GM18870 (cell line): ENCODE results near the gene EPB41L4A.

Experiments
- ATAC-seq: cut with Tn5 transposase; IDR thresholded peaks from one replicate; pipeline ENCODE4 v1.9.1; 2021; ENCODE audit warnings: moderate library complexity; ENCODE audit not compliant: unreplicated experiment

Gene EPB41L4A

DNA sequence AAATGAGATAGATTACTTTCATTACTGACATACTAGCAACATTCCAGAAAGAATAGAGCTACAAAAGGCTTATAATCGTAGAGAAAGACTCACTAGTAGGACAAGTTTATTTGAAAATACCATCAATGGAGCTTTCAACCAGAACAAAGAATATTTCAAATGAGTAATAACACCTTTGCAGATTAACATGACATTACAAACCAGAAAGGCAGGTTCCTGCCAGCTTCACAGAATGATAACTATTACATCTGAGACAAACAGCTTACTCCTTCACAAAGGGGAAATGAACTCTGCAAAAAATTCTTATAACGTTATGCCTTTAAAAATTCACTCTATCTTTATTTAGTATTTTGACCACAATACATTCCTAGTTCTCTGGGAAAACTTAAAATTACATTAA is 103.1 kb downstream of the EPB41L4A start:
- no peak for ATAC-seq

DNA sequence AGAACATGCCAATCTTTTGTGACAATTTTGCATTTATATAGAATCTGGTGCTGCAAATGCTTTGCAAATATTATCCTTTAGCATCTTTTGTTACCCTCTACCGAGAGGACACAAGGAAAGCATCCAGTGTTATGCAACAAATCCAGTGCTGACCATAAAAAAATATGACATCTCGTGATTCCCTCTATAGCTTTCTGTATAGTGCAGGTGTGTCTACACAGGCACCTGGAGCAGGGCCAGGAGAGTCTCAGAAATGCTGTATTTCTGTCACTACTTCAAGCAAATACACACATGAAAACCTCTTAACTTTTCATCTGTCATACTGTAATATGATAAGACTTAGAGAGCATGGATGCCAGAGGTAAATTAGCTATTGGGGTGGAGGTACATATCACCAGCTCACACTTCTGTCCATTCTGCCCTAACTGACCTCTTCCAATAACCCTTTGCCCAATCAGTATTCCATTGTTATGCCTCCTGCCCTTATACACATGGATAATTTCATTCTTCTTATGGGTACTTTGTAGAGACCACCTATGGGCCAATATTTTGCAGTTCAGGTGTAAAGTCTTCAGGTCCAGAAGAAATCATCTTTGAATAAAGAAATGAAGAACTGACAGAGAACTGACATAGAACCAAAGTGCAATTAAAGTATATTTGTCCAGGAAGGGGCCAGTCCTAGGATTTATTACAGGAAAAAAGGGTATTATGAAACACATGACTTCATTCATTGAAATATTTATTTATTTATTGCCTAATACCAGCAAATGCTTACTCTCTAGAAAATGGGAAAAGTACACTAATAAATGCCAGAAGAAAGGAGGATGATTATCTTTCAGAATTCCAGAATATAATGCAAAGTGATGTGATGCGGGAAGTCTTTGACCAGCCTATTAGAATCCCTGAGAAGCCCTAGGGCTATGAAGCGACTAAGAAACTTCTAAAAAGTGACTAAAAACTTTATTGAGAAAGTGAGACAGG is 106.5 kb downstream of the EPB41L4A start:
- ATAC-seq, result no peak

DNA sequence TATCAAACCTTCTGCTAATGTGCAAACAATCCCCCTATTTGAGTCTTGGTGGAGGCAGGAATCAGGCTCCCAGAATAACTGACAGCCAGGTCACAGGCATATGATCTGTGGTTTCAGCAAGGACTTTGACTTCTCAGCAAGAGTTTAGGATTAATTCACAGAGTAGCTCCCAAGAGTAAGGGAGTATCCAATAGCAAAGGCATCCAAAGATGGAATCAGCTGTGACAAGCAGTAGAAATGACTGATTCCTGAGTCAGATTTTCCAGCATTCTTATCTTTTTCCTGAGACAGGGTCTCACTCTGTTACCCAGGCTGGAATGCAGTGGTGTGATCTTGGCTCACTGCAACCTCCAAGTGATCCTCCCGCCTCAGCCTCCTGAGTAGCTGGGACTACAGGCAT is 108.3 kb downstream of the EPB41L4A start:
- no peak for ATAC-seq

DNA sequence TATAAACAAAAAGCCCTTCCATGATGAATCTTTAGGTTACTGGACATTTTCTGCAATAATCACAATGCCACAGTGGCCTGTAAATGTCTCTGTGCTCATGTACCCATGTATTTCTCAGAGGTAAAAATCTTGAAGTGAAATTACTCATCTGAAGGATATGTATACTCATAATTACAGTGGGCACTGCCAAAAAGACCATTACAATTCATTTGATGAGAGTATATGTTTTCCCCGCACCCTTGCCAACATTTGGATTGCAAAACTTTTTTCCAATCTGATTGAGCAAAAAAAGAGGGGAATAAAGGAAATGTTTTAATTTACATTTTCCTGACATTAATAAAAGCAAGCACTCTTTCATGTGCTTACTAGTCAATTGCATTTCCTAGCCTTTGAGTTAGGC is 110.5 kb downstream of the EPB41L4A start:
- no peak for ATAC-seq

DNA sequence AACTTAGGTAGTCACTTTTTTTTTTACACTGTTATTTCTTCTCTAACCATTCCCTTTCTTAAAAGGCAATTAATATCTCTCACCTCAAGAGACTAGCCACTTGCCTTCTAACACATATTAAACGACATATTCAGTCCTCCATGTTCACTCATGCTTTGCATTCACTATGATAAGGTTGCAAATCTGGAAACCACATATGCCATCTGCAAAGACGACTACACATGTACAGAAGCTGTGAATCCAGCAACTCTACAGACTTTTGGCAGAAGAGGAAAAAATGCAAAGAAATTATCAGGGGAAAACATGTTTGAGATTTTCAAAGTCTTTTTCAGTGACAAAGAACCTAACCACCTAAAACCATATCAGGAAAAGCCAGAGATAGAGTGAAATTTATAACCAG is 112.1 kb downstream of the EPB41L4A start:
- no peak for ATAC-seq

DNA sequence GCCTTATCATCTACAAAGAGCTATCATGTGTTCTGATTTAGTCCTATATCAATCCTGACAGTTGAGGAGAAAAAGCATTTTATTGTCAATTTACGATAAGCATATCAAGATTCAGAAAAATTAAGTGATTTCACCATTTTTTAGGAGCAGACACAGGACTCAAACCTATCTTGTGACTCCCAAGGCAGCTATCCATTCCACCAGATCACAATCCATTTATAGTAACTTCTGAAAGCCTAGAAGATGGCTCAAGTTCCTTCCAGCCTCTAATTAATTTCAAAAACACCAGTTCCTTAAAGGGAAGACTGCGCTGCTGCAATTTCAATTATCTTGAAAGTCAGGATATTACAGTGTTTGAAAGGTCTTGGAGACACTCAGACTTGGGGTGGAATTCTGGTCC is 114.3 kb downstream of the EPB41L4A start:
- no peak for ATAC-seq

DNA sequence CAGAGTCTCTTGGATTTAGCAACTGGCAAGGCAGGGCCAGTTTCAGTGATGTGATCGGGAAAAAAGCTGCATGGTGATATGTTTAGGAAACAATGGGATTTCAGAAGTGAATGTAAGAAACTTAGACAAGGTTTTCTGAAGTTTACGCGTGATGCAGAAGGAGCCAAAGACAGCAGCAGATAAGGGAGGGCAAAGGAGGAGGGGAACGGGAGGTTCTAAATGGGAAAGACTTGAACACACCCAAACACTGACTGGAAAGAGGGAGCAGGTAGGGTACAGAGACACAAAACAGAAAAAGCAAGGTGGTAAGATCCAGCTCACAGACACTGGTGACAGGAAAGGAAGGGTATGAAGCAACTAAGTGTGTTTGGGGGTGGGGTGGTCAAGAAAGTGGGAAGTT is 115.4 kb downstream of the EPB41L4A start:
- ATAC-seq, result no peak

DNA sequence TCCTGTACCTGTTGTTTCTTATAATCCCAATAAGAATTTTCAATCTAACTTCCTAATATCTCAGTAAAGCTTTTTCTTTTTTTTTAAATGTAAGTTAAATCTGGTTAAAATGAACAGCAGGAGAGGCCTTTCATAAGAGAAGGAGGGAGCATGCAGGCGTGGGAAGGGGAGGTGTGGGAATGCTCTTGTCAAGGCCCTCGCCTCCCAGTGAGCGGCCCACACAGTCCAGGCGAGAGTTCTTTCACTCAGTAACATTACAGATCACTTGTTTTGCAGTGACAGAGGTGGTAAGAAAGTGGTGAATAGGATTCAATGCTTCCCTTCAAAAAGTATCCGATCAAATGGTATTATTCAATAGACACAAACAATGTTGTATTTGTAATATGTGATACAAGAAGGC is 125.0 kb downstream of the EPB41L4A start:
- no peak for ATAC-seq

DNA sequence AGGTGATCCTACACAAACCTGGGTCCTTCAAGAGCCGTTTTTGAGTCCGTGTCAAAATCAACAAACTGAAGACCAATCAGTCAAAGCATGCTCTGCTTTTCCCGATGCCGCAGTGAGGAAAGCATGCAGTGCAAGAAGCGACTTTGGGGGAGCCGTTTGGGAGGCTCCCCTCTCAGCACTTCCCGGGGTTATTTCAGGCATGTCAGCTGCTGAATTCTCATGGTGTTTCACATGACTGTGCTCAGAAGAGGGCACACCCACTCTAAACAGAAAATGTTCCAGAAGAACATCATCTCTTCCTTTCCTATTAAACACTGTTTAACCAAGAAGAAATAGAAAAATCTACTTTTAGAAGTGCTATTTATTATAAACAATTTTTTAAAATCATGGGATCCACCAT is 125.5 kb downstream of the EPB41L4A start:
- ATAC-seq, result no peak

DNA sequence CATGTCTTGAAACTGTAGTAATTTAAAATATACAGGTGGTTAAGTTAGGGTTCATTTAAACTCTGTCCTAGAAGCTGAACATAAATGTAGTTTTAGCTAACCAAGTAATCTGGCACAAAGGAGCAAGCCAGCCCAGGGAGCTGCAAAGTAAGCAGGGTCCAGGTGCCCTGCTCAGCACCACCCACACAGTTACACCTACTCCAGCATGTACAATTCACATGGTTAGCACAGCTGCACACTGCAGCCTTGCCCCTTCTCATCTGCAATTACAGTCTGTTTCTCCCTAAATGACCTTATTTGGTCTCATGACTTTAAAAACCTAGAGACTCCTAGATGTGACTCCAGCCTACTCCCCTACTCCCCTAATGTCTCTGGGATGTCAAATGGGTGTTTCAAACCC is 128.4 kb downstream of the EPB41L4A start:
- no peak for ATAC-seq

DNA sequence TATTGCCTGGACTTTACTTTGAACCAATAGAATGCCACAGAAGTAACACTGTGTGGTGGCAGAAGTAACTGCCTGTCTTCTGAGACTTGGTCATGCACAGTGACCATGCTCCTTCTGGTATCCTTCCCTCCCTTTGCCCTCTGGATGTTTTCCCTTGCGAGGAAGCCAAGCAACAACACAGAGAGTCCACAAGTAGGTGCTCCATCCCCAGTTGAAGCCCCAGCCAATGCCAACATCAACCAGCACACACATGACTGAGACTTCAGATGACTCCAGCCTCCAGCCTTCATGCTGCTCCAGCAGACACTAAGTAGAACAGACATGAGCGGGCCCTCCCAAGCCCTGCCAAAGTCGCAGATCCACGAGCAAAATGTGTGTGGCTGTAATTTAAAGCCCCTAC is 129.6 kb downstream of the EPB41L4A start:
- ATAC-seq, result no peak

DNA sequence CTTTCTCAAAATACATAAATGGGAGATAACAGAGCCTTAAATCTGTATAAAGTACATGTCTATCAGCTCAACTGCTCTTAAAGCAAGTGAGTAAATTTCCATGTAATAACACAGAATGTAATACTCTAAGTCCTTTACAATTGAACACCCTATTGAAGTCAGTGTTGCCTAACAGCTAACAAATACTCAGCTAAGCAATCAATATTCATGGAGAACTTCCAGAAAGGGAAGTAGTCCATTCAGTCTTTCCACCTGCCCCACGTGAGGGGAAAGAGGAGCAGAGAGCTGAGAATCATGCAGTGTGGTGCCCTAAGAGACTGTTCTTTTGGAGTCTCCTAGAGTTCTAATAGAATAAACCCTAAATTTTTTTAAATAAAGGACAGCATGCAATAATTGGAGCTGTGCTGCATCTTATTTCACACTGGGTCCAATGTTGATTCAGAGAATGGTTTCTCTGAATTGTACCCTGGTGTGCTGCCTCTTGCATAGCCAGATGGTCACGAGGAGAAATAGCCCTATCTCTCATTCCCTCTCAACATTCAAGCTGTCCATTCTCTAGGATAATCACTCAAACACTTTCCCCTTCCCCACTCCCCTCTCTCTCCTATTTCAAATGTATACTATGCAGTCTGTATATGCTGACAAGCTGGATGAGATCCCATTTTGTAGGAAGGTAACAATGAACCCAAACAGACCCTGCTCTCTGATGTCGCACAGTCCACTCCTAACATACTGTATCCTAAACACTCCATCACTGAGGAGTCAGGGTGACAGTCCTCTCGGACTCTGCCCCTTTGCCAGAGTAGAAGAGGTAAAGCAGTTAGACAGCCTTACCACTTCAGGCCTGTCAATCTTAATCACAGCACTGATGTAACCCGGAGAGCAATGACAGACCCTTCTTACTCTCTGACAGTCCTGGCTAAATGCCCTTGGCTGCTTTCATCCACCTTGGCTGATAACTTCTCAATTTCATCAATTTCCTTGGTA is 134.8 kb downstream of the EPB41L4A start:
- ATAC-seq, result no peak

DNA sequence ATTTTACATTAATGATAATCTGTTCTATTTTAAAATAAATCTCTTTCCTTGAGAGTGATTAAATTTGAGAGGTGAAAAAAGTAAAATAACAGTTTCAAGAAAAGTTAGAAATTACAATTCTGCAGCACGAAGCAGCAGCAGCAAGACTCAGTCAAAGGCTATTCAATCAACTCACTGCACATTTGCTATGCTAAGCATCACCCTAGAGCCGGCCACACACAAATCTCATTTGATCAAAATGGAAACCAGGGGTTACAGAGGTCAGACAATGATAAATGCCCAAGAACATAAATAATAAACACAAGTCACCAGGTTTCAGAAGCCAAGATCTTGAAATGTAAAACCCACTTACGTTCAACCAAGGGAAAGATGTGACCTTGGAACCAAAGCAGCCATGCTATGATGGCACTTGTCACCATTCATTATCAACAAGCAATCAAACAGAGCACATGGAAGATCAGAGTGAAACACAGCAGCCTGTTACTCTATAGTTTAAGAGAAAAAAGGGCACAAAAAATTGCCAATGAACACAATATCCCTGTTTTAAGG is 136.0 kb downstream of the EPB41L4A start:
- ATAC-seq, result no peak

DNA sequence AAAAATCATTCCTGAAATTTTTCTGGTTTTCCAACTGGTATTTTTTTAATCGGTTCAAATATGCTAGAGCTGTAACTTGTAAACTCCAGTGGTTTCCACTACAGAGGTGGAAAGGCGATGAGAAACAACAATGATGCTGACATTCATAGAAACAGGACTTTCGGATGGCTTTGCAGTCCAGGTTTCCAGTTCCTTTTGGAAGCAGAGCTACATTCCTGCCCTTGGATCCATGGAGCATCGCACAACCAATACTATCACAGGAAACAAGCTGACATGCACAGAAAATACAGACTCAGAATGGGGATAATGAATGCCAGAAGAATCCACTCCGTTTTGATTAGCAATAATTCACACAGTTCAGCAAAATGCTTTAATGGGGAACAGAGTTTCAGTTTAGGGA is 140.0 kb downstream of the EPB41L4A start:
- ATAC-seq, result no peak

DNA sequence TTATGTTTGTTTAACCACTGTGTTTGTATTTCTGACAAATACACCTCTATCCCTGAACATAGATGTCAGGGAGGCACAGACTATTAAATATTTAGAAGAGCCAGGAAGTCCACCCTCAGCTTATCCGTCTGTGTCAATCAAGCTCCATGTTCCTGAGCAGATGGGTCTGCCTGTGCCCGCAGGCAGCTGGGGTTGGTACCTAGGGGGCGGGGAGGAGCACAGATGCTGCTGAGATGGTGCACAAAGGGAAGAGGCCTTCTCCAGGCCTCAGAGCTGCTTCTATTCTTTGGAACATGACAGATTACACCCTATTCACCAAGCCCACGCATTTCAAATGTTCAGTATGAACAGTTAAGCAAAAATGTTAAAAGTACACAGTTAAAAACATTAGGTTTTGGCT is 142.1 kb downstream of the EPB41L4A start:
- no peak for ATAC-seq

DNA sequence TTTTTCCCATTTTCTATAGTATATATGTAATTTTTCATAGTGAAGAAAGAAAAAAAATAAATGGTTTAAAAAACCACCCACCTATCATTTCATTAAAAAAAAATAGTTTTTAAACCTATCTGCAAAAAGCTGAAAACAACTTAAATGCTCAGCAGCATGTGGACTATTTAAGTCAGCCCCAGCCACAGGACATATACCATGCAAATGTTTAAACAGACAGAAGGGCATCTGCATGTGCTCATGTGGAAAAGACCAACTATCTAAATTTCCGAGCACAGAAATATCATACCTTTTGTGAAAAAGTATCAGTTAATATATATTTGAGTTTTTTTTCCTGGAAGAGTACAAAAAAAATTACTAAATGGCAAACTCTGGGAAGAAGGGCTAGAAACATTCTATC is 143.4 kb downstream of the EPB41L4A start:
- ATAC-seq, result no peak

DNA sequence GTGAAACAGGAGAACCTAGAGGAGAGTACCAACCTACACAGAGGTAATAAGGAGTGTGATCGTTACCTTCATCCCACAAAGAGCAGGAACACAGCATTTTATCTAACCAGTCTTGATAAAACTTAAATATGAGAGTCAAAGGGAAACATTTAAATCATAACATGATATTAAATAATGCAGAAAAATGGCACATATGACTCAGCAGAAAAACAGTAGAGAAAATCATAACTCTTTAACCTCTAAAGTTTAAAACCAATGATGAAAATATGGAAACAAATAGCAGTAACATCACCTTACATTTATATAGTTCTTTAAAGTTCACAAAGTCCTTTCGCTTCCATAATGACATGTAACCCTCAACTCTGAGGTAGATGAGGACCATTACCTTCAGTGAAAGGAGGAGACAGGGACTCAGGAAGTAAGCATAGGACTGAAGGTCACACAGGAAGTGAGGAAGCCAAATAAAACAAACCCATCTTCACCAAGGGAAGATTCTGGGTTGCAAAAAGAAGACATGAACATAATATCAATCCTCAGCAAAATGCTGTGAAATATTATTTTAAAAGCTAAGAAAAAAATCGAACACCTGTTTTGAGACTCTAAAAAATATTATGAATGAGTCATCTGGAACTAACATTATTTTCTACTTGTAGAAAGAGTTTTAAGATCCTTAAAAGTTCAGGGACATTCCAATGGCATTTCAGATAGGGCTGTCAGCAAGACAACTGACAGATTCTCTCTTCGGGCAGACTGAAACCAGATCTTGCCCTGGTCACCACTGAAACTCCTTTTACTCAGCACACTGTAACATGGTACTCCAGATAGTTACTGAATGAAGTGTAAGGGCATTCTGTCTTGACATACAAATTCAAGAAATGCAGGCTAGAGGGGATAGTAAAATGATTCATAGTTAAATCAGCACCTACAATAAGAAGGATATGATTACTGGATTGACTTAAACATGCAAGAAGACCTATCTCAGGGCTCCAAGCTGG is 148.5 kb downstream of the EPB41L4A start:
- no peak for ATAC-seq

DNA sequence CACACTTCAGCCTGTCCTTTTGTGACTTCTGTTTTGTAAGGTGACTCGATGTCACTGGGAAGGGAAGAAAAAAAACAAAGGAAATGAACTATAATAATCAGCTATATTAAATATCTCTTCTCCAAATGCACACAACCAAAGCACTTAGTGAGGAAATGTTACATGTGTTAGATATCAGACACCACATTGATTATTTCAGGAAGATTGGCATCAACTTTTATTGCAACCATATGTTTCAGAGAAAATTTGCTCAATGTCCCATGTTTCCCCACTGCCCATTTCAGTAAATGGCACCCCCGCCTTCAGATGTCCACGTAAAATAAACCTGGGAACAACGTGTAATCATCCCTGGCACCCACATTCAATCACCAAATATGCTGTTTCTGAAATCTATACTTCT is 151.8 kb downstream of the EPB41L4A start:
- no peak for ATAC-seq

DNA sequence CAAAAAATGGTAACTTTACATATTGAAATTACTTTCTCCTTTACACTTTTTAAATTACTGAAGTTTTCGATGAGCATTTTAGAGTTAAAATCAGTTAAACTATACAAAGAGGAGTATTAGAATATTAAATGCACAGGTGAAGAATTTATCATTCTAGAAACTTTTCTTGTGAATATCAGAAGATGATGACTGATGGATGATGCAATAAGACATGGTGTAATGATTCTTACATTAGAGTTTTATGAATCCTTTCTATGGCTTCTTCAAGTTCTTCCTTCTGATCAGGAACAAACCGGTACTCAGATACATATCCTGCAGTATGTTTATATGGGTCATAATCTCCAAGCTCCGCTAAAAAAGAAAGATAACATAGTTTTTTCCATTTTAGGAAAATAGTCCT is 154.4 kb downstream of the EPB41L4A start:
- no peak for ATAC-seq

DNA sequence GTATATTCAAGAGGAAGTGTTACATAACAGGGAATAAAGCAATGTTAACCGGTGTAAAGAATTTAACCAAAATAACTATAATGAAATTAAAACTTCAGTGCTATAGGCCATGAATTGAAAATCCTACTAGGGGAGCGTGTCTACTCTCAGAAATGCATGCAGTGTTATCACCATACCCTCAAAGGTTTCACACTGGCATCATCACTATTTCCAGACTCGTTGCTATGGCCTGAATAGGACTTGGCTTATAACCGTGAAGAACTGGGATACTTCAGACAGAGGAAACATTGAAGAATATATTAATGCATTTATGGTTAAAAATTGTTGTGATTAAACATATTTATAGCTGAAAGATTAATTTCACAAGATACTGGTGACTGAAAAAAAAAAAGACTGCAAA is 154.9 kb downstream of the EPB41L4A start:
- ATAC-seq, result no peak
